Activated CD8-positive, alpha-beta T cell treated with anti-CD3 and anti-CD28 coated beads for 36 hours (primary cell): ENCODE measurements around the gene TLN1. TPM values are rescaled to one million over a fixed set of nuclear protein-coding genes. Genes with fewer than 3 reads are reported as not detected.

Source experiments
- ATAC-seq: fragments of 200-7000 bp; cut with Tn5 transposase; one replicate; pipeline ENCODE4 v1.10.0; 2021; ENCODE audit warnings: mild to moderate bottlenecking, moderate library complexity
- CTCF ChIA-PET: fragments of 350-600 bp; sonication (Branson Sonifier 250); formaldehyde crosslinking; loops from one replicate; lab custom pipeline; 2021; ENCODE audit warnings: antibody characterized with exemption; lab: Charles Lee
- POLR2A ChIA-PET: fragments of 350-600 bp; sonication (Branson Sonifier 250); formaldehyde crosslinking; loops from one replicate; lab custom pipeline; 2021; ENCODE audit warnings: antibody characterized with exemption; lab: Charles Lee
- DNase-seq: peaks from one replicate; pipeline ENCODE4 v3.0.0-alpha.2; 2020
- H3K27ac Mint-ChIP-seq: one replicate; pipeline ENCODE4 v1.8.0; 2021; ENCODE audit warnings: mild to moderate bottlenecking, mixed read lengths
- H3K27me3 Mint-ChIP-seq: one replicate; pipeline ENCODE4 v1.8.0; 2021; ENCODE audit warnings: mixed read lengths
- H3K36me3 Mint-ChIP-seq: one replicate; pipeline ENCODE4 v1.8.0; 2021; ENCODE audit warnings: low read depth, mixed read lengths
- H3K4me1 Mint-ChIP-seq: one replicate; pipeline ENCODE4 v1.8.0; 2021; ENCODE audit warnings: low read depth, mixed read lengths
- H3K4me3 Mint-ChIP-seq: one replicate; pipeline ENCODE4 v1.8.0; 2021; ENCODE audit warnings: mild to moderate bottlenecking, moderate library complexity, mixed read lengths
- H3K9me3 Mint-ChIP-seq: one replicate; pipeline ENCODE4 v1.8.0; 2021; ENCODE audit warnings: mixed read lengths
- intact Hi-C: fragments of 100-400 bp; cut with micrococcal nuclease; formaldehyde crosslinking; loops from one replicate; pipeline ENCODE4 v1.10.0; 2022
- total RNA-seq, 2 experiments: library from RNA; stranded (reverse); gene quantifications; one replicate each; pipeline ENCODE4 v1.2.3, GENCODE V29; 2021
- TF ChIP-seq, protein P1 (sequence below): fragments of 200-600 bp; IDR thresholded peaks from one replicate; pipeline ENCODE4 v1.8.0; 2022; ENCODE audit warnings: antibody characterized with exemption, mild to moderate bottlenecking

The TLN1 gene
- total RNA-seq, 2 experiments from 2014 or later, result 212 to 219 TPM

DNA sequence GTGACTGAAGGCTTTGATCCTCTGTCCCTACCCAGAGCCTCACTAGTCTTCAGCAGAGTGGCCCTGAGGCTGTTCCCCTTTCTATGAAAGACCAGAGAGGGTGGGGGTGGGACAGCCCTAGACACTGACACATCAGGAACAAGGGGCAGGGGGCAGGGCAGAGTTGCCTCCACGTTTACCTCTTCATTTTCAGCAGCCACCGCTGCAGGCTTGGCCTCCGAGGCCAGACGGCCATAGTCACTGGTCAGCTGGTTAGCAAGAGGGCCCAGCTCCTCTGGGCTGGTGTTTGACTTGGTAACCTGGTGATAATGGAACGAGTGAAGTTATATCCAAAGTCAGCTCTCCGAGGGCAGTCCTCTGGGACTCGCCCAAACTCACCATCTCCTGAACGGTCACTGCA, 26.6 kb downstream of the TLN1 start:
- H3K36me3 Mint-ChIP-seq, result peaks cover 48% of the 10 kb centered on the region
- no peak overlapping the region for H3K27ac Mint-ChIP-seq
- no peaks in the 10 kb centered on the region for H3K27me3 Mint-ChIP-seq
- ATAC-seq (no peak), DNase-seq (no peak)
- CTCF ChIA-PET, result interaction anchor here (0.8 to 15.2 kb wide), 2 partner anchors 9 to 94 kb away, joined by 3 to 121 read pairs; no protein-coding TSS in a partner anchor
- no peaks in the 10 kb centered on the region for H3K9me3 Mint-ChIP-seq
- intact Hi-C loops, result no loop called here
- no peaks in the 10 kb centered on the region for H3K4me1 Mint-ChIP-seq
- TF ChIP-seq, protein P1, sequence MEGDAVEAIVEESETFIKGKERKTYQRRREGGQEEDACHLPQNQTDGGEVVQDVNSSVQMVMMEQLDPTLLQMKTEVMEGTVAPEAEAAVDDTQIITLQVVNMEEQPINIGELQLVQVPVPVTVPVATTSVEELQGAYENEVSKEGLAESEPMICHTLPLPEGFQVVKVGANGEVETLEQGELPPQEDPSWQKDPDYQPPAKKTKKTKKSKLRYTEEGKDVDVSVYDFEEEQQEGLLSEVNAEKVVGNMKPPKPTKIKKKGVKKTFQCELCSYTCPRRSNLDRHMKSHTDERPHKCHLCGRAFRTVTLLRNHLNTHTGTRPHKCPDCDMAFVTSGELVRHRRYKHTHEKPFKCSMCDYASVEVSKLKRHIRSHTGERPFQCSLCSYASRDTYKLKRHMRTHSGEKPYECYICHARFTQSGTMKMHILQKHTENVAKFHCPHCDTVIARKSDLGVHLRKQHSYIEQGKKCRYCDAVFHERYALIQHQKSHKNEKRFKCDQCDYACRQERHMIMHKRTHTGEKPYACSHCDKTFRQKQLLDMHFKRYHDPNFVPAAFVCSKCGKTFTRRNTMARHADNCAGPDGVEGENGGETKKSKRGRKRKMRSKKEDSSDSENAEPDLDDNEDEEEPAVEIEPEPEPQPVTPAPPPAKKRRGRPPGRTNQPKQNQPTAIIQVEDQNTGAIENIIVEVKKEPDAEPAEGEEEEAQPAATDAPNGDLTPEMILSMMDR, result no peak
- POLR2A ChIA-PET, result interaction anchor here (1.1 kb wide), 1 partner anchor 108 kb away, joined by 4 read pairs; no protein-coding TSS in a partner anchor
- no peak overlapping the region for H3K4me3 Mint-ChIP-seq

GRCh38 chr9:35703906-35704672, 27.9 kb downstream of the TLN1 start:
- ChIA-PET POLR2A (interaction anchor here (0.8 kb wide), 1 partner anchor 9 kb away, joined by 6 read pairs; no protein-coding TSS in a partner anchor), CTCF (interaction anchor here (1.0 to 15.2 kb wide), 2 partner anchors 8 to 12 kb away, joined by 3 to 121 read pairs; no protein-coding TSS in a partner anchor)
- no peaks in the 10 kb centered on the region for H3K27me3 Mint-ChIP-seq
- DNase-seq (no peak), ATAC-seq (no peak)
- peaks cover 43% of the 10 kb centered on the region for H3K36me3 Mint-ChIP-seq
- no peak overlapping the region for H3K27ac Mint-ChIP-seq
- no peak overlapping the region for H3K4me3 Mint-ChIP-seq
- H3K4me1 Mint-ChIP-seq, result no peaks in the 10 kb centered on the region
- no peaks in the 10 kb centered on the region for H3K9me3 Mint-ChIP-seq
- intact Hi-C loops, result no loop called here
- TF ChIP-seq, protein P1, result no peak

DNA sequence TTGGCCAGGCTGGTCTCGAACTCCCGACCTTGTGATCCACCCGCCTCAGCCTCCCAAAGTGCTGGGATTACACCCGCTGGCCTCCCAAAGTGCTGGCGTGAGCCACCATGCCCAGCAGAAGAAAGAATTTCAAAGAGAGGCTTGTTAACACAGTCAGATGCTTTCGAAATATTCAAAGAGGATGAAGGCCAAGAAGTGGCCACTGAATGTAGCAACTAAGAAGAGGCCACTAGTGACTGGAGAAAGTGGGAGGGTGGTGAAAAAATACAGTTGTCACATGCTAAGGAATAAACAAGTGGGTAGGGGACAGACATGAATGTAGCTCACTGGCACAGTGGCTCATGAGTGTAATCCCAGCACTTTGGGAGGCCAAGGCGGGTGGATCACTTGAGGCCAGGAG, 29.3 kb downstream of the TLN1 start:
- Mint-ChIP-seq H3K27me3 (no peaks in the 10 kb centered on the region), H3K9me3 (no peaks in the 10 kb centered on the region), H3K4me3 (no peak overlapping the region), H3K36me3 (peaks cover 38% of the 10 kb centered on the region), H3K4me1 (no peaks in the 10 kb centered on the region), H3K27ac (no peak overlapping the region)
- no peak for DNase-seq
- TF ChIP-seq, protein P1, result no peak
- intact Hi-C loops, result no loop called here
- CTCF ChIA-PET, result interaction anchor here (0.8 kb wide), 1 partner anchor 33 kb away, joined by 3 read pairs; no protein-coding TSS in a partner anchor
- no peak for ATAC-seq
- POLR2A ChIA-PET, result no interaction called here

DNA sequence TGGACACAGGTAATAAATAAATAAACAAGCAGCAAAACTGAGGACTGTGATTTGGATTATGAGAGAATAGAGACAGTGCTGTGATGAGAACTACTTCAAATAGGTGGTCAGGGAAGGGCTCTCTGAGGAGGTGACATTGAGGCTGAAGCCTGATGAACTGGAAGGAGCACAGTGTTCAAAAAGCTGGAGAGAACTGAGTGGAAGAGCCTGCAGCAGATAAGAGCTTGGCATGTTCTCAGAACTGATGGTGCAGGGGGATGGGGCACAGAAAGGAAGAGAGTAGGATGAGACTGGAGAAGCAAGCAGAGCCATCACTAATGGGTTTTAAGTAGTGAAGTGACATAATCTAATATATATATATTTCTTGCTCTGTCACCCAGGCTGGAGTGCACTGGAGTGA, 31.1 kb downstream of the TLN1 start:
- H3K9me3 Mint-ChIP-seq, result no peaks in the 10 kb centered on the region
- H3K27ac Mint-ChIP-seq, result no peak overlapping the region
- H3K4me1 Mint-ChIP-seq, result no peaks in the 10 kb centered on the region
- H3K27me3 Mint-ChIP-seq, result no peaks in the 10 kb centered on the region
- TF ChIP-seq, protein P1, result no peak
- no peak for ATAC-seq
- ChIA-PET POLR2A (interaction anchor here (0.6 to 1.2 kb wide), 2 partner anchors 21 to 68 kb away, joined by 3 read pairs; no protein-coding TSS in a partner anchor), CTCF (interaction anchor here (0.7 to 2.1 kb wide), 3 partner anchors 29 to 89 kb away, joined by 3 to 7 read pairs (median 4); no protein-coding TSS in a partner anchor)
- no peak for DNase-seq
- intact Hi-C loops, result no loop called here
- no peak overlapping the region for H3K4me3 Mint-ChIP-seq
- peaks cover 39% of the 10 kb centered on the region for H3K36me3 Mint-ChIP-seq

DNA sequence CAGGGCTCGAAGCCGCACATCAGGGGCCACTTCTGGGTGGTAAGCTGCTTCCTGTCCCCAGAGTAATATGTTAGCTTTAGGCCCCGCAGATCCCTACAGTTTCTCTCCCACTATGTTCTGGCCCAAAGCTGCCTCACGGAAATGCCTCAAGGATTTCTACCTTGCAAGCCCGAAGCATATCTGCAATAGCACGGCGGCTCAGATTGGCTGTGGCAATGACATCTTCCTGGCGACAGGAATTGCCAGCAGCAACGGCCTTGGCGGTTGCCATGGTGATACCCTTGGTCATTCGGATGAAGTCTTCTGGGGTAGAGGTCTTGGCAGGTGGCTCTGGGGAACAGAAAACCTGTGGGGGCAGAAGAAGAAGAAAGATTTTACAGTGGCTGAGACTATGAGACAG, 32.0 kb downstream of the TLN1 start:
- DNase-seq, result no peak
- Mint-ChIP-seq H3K36me3 (peaks cover 38% of the 10 kb centered on the region), H3K27me3 (no peaks in the 10 kb centered on the region), H3K4me1 (no peaks in the 10 kb centered on the region), H3K9me3 (no peaks in the 10 kb centered on the region), H3K4me3 (no peak overlapping the region), H3K27ac (no peak overlapping the region)
- no peak for ATAC-seq
- TF ChIP-seq, protein P1, result no peak
- intact Hi-C loops, result no loop called here
- CTCF ChIA-PET, result interaction anchor here (1.5 to 2.1 kb wide), 2 partner anchors 30 to 37 kb away, joined by 4 to 7 read pairs; no protein-coding TSS in a partner anchor
- POLR2A ChIA-PET, result interaction anchor here (0.6 kb wide), 1 partner anchor 69 kb away, joined by 3 read pairs; no protein-coding TSS in a partner anchor
